ENCODE measurements around the gene GBX1. TPM values are rescaled to one million over a fixed set of nuclear protein-coding genes. Genes with fewer than 3 reads are reported as not detected.

The GBX1 gene
- polyA plus RNA-seq, 4 donors: 0.27 to 0.34 TPM; not detected in 2

GRCh38 chr7:151175047-151175792 lies 7.7 kb upstream of the GBX1 start:
- DNase-seq (ENCODE audit: low read depth in 4 of 4, low spot score in 3 of 4): no peak

GRCh38 chr7:151174246-151175046 lies 7.0 kb upstream of the GBX1 start:
- no peak for DNase-seq (ENCODE audit: low read depth in 4 of 4, low spot score in 3 of 4)

- no peak for DNase-seq (ENCODE audit: low read depth in 4 of 4, low spot score in 3 of 4)
These were observed 6.1 kb upstream of the GBX1 start for GRCh38 chr7:151173386-151174245.

- DNase-seq (ENCODE audit: low read depth in 4 of 4, low spot score in 3 of 4): peak in 3 of 4 donors; percentile 25 to 56 (median 27)
These were observed 5.0 kb upstream of the GBX1 start for GRCh38 chr7:151172273-151173141.

GRCh38 chr7:151168787-151169162 lies 1.3 kb upstream of the GBX1 start:
- no peak for DNase-seq (ENCODE audit: low read depth in 4 of 4, low spot score in 3 of 4)

- no peak for DNase-seq (ENCODE audit: low read depth in 4 of 4, low spot score in 3 of 4)
These were observed 701 bp upstream of the GBX1 start for GRCh38 chr7:151168003-151168786.

- DNase-seq (ENCODE audit: low read depth in 4 of 4, low spot score in 3 of 4): no peak
These were observed 781 bp downstream of the GBX1 start for GRCh38 chr7:151166629-151167196.

- no peak for DNase-seq (ENCODE audit: low read depth in 4 of 4, low spot score in 3 of 4)
These were observed 5.7 kb downstream of the GBX1 start for GRCh38 chr7:151161757-151162156.

- no peak for DNase-seq (ENCODE audit: low read depth in 4 of 4, low spot score in 3 of 4)
These were observed 9.7 kb downstream of the GBX1 start for GRCh38 chr7:151157645-151158329.

GRCh38 chr7:151152643-151153513 lies 14.6 kb downstream of the GBX1 start:
- no peak for DNase-seq (ENCODE audit: low read depth in 4 of 4, low spot score in 3 of 4)

GRCh38 chr7:151150388-151150787 lies 17.1 kb downstream of the GBX1 start:
- no peak for DNase-seq (ENCODE audit: low read depth in 4 of 4, low spot score in 3 of 4)

- DNase-seq (ENCODE audit: low read depth in 4 of 4, low spot score in 3 of 4): no peak
These were observed 18.9 kb downstream of the GBX1 start for GRCh38 chr7:151148319-151149259.

- no peak for DNase-seq (ENCODE audit: low read depth in 4 of 4, low spot score in 3 of 4)
These were observed 20.7 kb downstream of the GBX1 start for GRCh38 chr7:151146761-151147160.

- no peak for DNase-seq (ENCODE audit: low read depth in 4 of 4, low spot score in 3 of 4)
These were observed 23.1 kb downstream of the GBX1 start for GRCh38 chr7:151144387-151144786.

GRCh38 chr7:151143261-151144015 lies 24.1 kb downstream of the GBX1 start:
- no peak for DNase-seq (ENCODE audit: low read depth in 4 of 4, low spot score in 3 of 4)

GRCh38 chr7:151142686-151143040 lies 24.8 kb downstream of the GBX1 start:
- no peak for DNase-seq (ENCODE audit: low read depth in 4 of 4, low spot score in 3 of 4)
